Spleen (tissue), 11 donors: Measurements from ENCODE around the gene SLC43A1. TPM values are rescaled to one million over a fixed set of nuclear protein-coding genes. Genes with fewer than 3 reads are reported as not detected.
A peak's percentile ranks its signal among the peaks of the same experiment; 100 is the strongest.
"Not testable (repeated sequence)": the region's sequence is repeated elsewhere in the genome, so short reads cannot be mapped to it uniquely, and the experiment has no call there.

ENCODE experiments used
- DNase-seq: peaks from one replicate; pipeline ENCODE4 v3.0.0-alpha.2; 2020
- H3K27ac ChIP-seq, 8 donors: fragments of 200-600 bp; sonication (generic) in 7 of 8; 1 replicate in 4 of 8; 2 replicates in 4 of 8; pipeline versions ENCODE4 v1.5.0 to v1.8.0; 2016 to 2021; ENCODE audit warnings: inconsistent platforms in 4 of 8, mild to moderate bottlenecking in 4 of 8, moderate library complexity in 1 of 8
- H3K27me3 ChIP-seq, 7 donors: fragments of 200-600 bp; sonication (generic) in 6 of 7; replicated peaks in 1 of 7; 1 replicate in 4 of 7; 2 replicates in 3 of 7; pipeline versions ENCODE4 v1.5.0 to v1.8.0; 2016 to 2021; ENCODE audit warnings: inconsistent platforms in 3 of 7, mild to moderate bottlenecking in 1 of 7
- H3K36me3 ChIP-seq, 6 donors: fragments of 200-600 bp; sonication (generic) in 5 of 6; 1 replicate in 4 of 6; 2 replicates in 2 of 6; pipeline versions ENCODE4 v1.5.0 to v1.8.0; 2016 to 2021; ENCODE audit warnings: inconsistent platforms in 2 of 6
- H3K4me1 ChIP-seq, 6 donors: fragments of 200-600 bp; sonication (generic) in 5 of 6; 1 replicate in 3 of 6; 2 replicates in 3 of 6; pipeline versions ENCODE4 v1.5.0 to v1.8.0; 2016 to 2021; ENCODE audit warnings: inconsistent platforms in 3 of 6
- H3K4me3 ChIP-seq, 8 donors: fragments of 200-600 bp; sonication (generic) in 7 of 8; 1 replicate in 4 of 8; 2 replicates in 4 of 8; pipeline versions ENCODE4 v1.5.0 to v1.8.0; 2016 to 2021; ENCODE audit warnings: inconsistent platforms in 4 of 8, mild to moderate bottlenecking in 4 of 8, moderate library complexity in 2 of 8
- H3K9me3 ChIP-seq, 8 donors: fragments of 200-600 bp; sonication (generic) in 7 of 8; 1 replicate in 4 of 8; 2 replicates in 4 of 8; pipeline versions ENCODE4 v1.5.0 to v1.8.0; 2016 to 2021; ENCODE audit warnings: inconsistent platforms in 4 of 8
- POLR2A ChIP-seq, 3 donors: fragments of 450-650 bp; IDR thresholded peaks; one replicate each; pipeline ENCODE4 v1.5.1; 2017; ENCODE audit warnings: antibody characterized with exemption in 3 of 3, mild to moderate bottlenecking in 1 of 3
- POLR2AphosphoS5 ChIP-seq, 3 donors: sonication (generic); formaldehyde crosslinking; IDR thresholded peaks; one replicate each; pipeline ENCODE4 v1.5.1; 2017; ENCODE audit warnings: antibody characterized with exemption in 3 of 3
- WGBS, 5 donors: extraction: QIAGEN DNeasy Blood & Tissue Kit in 3 of 5; methylation state at CpG; one replicate each; pipeline versions ENCODE4 v1.1.5 to v1.1.7; 2013 to 2018; 5-methylcytosine and 5-hydroxymethylcytosine counted together
- intact Hi-C: fragments of 100-400 bp; cut with DNase I; formaldehyde crosslinking; loops from one replicate; pipeline ENCODE4 v1.15.0; 2023; ENCODE audit warnings: low total_unique reads
- polyA plus RNA-seq, 3 donors: library from polyadenylated mRNA; stranded (reverse); fragments of 200-250 nt; gene quantifications; one replicate each; pipeline ENCODE4 v1.2.1, GENCODE V29; 2013
- total RNA-seq, 7 donors: library from RNA; depleted of rRNA in 3 of 7; stranded (reverse); fragments of >200 nt in 3 of 7; fragmentation: NEBNext Ultra II Directional in 4 of 7; extraction: Animal tissue kit (Norgen Biotek cat#: 25700) in 4 of 7; gene quantifications; one replicate each; pipeline versions ENCODE4 v1.1.0 to v1.2.1, GENCODE V29; 2016 to 2021
- TF ChIP-seq, protein P1 (sequence below), 11 experiments: fragments of 200-600 bp in 7 of 11; fragments of 450-650 bp in 4 of 11; sonication (generic) in 4 of 11; IDR thresholded peaks in 8 of 11; conservative IDR thresholded peaks in 3 of 11; 1 replicate in 7 of 11; 2 replicates in 4 of 11; pipeline versions ENCODE4 v1.4.0 to v1.8.0; 2016 to 2021; ENCODE audit warnings: antibody characterized with exemption in 11 of 11, inconsistent platforms in 4 of 11, mild to moderate bottlenecking in 1 of 11
- donor health status: healthy with polysubstance abuse.
- donor health status: DM: no; HTN: no; CAD: no; lungs with moderate emphysema.
- donor health status: DM: no; HTN: no; CAD: no.
- donor health status: Bipolar disorder and iron deficiency.
- donor health status: healthy.
- donor health status: DM: no; HTN: no; CAD: no.
- donor health status: DM: yes; HTN: yes; CAD: no.

Gene SLC43A1
- total and polyA plus RNA-seq, 10 donors, result 6.2 to 16.1 (median 10.8) TPM

DNA sequence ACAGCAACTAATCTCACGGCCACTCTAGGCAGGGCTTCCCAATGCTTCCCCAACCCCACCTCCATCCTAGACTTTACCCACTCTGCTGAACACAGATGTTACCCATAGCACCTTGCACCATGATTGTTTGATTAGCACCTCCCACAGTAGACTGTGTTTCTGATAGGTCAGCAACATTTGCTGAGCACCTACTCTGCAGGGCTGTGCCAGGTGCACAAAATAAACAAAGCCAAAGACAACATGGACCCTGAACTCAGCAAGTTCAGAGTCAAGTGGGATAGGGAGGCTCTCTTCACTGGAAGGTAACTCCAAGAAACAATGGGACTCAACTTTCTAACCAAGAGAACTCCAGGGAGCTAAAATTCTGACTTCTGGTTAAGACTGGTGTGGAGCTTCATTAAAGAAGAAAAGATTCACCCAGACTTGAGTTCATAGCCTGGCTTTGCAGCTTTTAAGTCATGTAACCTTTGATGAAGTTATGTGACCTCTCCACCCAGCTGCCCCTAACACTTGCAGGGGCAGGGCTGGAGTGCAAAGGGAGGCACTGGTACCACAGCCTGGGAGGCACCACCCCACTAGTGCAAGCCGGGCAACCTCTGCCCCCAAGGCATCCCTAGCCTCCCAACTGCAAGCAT, 61.8 kb downstream of the SLC43A1 start:
- peak; percentile 30 for DNase-seq
- TF ChIP-seq POLR2A (IDR thresholded peaks at IDR 0.05) (no peak), POLR2AphosphoS5 (IDR thresholded peaks at IDR 0.05) (no peak)
- TF ChIP-seq, protein P1, sequence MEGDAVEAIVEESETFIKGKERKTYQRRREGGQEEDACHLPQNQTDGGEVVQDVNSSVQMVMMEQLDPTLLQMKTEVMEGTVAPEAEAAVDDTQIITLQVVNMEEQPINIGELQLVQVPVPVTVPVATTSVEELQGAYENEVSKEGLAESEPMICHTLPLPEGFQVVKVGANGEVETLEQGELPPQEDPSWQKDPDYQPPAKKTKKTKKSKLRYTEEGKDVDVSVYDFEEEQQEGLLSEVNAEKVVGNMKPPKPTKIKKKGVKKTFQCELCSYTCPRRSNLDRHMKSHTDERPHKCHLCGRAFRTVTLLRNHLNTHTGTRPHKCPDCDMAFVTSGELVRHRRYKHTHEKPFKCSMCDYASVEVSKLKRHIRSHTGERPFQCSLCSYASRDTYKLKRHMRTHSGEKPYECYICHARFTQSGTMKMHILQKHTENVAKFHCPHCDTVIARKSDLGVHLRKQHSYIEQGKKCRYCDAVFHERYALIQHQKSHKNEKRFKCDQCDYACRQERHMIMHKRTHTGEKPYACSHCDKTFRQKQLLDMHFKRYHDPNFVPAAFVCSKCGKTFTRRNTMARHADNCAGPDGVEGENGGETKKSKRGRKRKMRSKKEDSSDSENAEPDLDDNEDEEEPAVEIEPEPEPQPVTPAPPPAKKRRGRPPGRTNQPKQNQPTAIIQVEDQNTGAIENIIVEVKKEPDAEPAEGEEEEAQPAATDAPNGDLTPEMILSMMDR (IDR thresholded peaks at IDR 0.05 in 8 of 11, conservative IDR thresholded peaks at IDR 0.05 in 3 of 11), result no peak
- Histone ChIP-seq H3K27ac (no peak overlapping the region), H3K4me1 (peaks cover 7 to 18% (median 17%) of the 10 kb centered on the region in 6 donors), H3K4me3 (no peak overlapping the region), H3K27me3 (peaks cover 0 to 30% (median 14%) of the 10 kb centered on the region in 7 donors), H3K36me3 (no peaks in the 10 kb centered on the region), H3K9me3 (no peaks in the 10 kb centered on the region)
- 73 to 100% (median 91%) methylated on average over 2 of the region's 2 CpGs for WGBS, 5 donors
- intact Hi-C loops, result no loop called here

DNA sequence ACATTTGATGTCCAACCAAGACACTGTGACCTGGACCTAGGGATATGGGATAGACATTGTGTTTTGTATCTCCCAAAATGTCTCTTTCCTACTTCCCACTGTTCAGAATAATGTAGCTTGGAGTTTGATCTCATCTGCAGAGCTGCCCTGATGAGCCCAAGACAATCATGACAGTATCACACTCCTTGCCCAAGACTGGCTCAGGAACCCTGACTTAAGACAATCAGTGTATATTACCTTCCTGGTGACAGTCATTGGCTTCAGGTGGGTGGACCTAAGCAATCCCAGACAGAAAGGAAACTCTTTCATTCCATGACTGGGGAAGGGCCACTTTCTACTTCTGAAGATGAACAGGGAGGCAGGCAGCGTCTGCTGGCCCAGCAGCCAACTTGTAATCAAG, 69.4 kb downstream of the SLC43A1 start:
- intact Hi-C loops, result no loop called here
- H3K27me3 ChIP-seq, result peaks cover 0 to 17% (median 0%) of the 10 kb centered on the region in 7 donors
- no peak overlapping the region for H3K27ac ChIP-seq
- no peaks in the 10 kb centered on the region for H3K4me1 ChIP-seq
- no peak overlapping the region for H3K4me3 ChIP-seq
- H3K9me3 ChIP-seq, result no peaks in the 10 kb centered on the region
- H3K36me3 ChIP-seq, result no peaks in the 10 kb centered on the region
- 58 to 87% (median 78%) methylated on average over 1 of the region's 1 CpG for WGBS, 5 donors
- TF ChIP-seq, protein P1 (IDR thresholded peaks at IDR 0.05 in 8 of 11, conservative IDR thresholded peaks at IDR 0.05 in 3 of 11), result no peak
- TF ChIP-seq POLR2AphosphoS5 (IDR thresholded peaks at IDR 0.05), result no peak
- peak; percentile 31 for DNase-seq

DNA sequence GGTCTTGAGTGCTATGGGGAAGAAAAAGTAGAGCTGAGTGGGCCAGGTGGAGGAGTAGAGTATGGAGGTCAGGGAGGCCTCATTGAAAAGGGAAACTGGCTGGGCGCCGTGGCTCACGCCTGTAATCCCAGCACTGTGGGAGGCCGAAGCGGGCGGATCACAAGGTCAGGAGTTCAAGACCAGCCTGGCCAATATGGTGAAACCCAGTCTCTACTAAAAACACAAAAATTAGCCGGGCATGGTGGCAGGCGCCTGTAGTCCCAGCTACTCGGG, 70.4 kb downstream of the SLC43A1 start:
- H3K36me3 ChIP-seq, intact Hi-C loops, H3K27ac ChIP-seq, H3K4me1 ChIP-seq, H3K4me3 ChIP-seq, H3K9me3 ChIP-seq: not testable (repeated sequence)
- H3K27me3 ChIP-seq, result peaks cover 0 to 17% (median 0%) of the 10 kb centered on the region in 7 donors
- WGBS, 5 donors, result 77 to 93% (median 85%) methylated on average over 9 of the region's 9 CpGs
- DNase-seq, result peak; percentile 15

DNA sequence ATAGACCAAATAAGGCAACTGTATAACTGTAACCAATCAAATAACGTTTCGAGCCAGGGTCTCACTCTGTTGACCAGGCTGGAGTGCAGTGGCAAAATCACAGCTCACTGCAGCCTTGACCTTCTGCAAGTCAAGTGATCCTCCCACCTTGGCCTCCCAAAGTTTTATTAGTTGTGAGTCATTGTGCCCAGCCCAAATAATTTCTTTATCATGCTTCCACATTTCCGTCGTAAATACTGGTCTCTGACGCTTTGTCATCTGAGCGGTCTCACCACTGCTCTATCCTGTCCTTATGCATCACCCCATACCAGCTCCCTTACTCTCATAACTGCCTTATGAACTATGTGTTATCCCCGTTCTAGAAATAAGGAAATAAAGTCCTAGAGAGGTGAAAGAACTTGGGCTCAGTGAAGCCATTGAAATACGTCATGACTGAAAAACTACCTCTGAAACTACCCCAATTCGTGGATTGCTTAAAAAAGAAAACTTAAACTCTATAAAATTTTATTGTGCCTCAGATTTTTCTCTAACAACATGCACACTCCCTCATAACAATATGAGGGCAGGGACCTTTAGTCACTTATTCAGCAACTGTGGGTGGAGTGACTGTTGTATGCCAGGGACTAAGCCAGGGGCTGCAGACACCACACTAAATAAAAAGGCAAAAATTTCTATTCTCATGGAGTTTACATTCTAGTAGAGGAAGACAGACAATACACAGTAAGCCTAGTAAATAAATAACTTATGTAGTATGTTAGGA, 71.0 kb downstream of the SLC43A1 start:
- H3K4me1 ChIP-seq, result no peaks in the 10 kb centered on the region
- intact Hi-C loops, result no loop called here
- TF ChIP-seq POLR2AphosphoS5 (IDR thresholded peaks at IDR 0.05), result no peak
- TF ChIP-seq, protein P1 (IDR thresholded peaks at IDR 0.05 in 8 of 11, conservative IDR thresholded peaks at IDR 0.05 in 3 of 11), result no peak
- no peak for TF ChIP-seq POLR2A (IDR thresholded peaks at IDR 0.05)
- H3K27me3 ChIP-seq, result peaks cover 0 to 17% (median 0%) of the 10 kb centered on the region in 7 donors
- no peak overlapping the region for H3K4me3 ChIP-seq
- no peak overlapping the region for H3K27ac ChIP-seq
- peak; percentile 2 for DNase-seq
- 72 to 85% (median 75%) methylated on average over 9 of the region's 9 CpGs for WGBS, 5 donors
- no peaks in the 10 kb centered on the region for H3K9me3 ChIP-seq
- no peaks in the 10 kb centered on the region for H3K36me3 ChIP-seq
